Activated T-helper 9 cell treated with anti-CD3 and anti-CD28 coated beads, Interleukin-2, amount 50 U/mL, for 16 hours (primary cell): ENCODE data around the gene PEAK3.
"Not testable (repeated sequence)": the region's sequence is repeated elsewhere in the genome, so short reads cannot be mapped to it uniquely, and the experiment has no call there.

ENCODE experiments used
- DNase-seq: peaks from one replicate; pipeline ENCODE4 v3.0.0-alpha.2; 2020; ENCODE audit warnings: low read depth

PEAK3 gene

DNA sequence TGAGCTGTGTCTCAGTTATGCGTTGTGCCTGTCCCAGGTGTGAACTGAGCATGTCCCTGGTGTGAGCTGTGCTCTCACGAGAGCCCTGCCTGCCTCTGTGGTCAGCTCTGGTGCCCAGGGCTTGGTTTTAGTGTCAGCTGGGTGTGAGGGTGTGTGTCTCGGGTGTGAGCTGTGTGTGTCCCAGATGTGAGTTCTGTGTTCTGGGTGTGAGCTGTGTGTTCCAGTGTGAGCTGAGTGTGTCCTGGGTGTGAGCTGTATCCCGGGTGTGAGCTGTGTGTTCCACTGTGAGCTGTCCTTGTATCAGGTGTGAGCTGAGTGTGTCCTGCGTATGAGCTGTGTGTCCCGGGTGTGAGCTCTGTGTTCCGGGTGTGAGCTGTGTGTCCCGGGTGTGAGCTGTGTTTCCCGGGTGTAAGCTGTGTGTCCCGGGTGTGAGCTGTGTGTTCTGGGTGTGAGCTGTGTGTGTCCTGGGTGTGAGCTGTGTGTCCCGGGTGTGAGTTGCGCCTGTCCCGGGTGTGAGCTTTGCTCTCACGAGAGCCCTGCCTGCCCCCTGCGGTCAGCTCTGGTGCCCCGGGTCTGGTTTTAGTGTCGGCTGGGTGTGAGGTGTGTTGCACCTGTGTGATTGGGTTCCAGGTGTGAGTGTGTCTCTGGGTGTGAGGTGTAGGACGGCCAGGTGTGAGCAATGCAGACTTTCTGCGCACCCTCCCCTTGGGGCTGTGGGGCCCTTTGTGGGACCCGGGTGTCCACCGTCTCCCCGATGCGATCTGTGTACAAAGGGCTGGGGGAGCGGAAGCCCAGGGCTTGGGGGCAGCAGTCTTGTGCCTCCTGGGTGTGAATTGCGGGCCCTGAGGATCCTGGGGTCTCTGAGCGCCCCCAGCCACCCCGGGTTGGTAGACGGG, 7.1 kb upstream of the PEAK3 start:
- no peak for DNase-seq

DNA sequence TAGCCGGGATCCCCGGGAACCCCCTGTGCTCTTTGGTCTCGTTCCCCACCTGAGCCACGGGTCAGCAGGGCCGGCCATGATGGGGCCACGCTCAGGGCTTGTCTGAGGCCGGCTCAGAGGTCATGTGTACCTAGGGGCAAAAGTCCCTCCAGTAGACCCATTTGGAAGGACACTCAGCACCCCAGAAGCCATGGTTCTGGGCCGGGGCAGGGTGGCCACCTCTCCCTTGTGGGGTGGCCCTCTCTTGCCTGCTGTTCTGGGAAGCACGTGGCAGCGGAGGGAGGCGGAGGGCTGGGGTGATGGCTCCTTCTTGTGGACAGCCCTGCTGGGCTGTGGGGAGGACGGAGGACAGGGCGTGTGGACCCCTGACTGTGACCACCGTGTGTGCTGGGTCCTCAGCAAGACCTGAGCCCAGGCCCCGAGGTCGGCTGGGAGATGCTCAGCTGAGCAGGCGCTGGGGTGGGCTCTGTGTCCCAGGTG, 6.4 kb upstream of the PEAK3 start:
- DNase-seq, result no peak

DNA sequence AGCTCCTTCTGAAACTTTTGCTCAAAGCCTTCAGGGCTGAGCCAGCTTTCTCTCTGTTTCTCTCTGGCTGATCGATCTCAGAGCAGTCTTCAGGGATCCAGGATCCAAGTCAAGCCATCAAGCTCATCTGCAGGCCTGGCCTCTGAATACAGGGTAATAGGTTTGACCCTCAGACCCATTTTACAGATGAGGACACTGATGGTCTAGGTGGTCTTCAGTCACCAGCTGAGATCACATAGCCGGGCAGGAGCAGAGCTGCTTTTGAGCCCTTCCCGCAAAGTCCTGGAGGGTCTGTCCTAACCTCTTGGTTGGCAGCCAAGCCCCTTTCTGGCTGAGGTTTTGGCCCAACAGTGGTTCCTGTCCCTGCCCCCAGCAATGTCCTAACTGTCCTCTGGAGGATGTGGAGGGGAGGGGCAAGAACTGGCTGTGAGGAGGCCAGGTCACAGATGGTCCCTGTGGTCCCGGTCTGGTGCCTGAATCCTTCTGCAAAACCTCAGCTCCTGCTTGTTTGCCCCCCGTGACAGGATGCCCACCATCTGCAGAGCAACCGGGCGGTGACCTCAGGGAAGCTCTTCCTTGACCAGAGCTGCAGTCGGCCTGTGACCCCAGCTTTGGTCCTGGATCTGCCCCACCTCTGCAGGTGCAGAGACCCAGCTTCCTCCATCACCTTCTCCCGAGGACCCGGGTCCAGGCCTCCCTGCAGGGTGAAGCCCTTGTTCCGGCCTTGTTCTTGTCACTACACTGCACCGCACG, 5.8 kb upstream of the PEAK3 start:
- no peak for DNase-seq

DNA sequence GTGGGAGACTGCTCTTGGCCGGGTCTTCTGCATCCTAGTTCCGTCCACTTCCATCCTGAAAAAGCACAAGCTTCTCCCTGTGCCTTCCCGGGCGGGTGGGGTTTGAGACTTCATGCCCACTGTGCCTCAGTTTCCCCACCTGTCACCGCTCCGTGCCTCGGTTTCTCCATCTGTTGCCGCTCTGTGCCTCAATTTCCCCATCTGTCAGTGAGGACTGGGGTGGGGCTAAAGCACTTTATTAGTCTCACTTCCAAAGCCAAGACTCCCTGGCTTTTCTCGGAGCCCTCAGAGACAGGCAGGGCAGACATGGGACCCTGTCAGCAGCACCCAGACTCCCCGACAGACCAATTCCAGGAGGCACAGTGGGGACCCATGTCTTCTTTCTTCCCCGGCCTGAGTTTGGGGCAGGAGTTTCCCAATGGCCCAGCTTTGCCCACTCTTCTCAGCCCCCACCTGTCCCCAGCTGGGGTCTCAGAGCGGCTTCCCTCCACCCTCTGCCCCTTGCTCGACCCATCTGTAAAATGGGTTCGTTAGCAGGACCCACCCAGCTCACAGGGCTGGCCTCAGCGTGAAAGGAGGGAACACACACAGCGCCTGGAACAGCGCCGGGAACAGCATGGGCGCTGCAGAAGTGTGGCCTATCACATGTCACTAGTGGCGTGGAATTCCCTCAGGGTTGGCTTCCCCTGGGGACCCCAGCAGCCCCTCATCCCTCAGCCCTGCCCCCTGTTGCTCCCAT, 4.6 kb upstream of the PEAK3 start:
- no peak for DNase-seq

DNA sequence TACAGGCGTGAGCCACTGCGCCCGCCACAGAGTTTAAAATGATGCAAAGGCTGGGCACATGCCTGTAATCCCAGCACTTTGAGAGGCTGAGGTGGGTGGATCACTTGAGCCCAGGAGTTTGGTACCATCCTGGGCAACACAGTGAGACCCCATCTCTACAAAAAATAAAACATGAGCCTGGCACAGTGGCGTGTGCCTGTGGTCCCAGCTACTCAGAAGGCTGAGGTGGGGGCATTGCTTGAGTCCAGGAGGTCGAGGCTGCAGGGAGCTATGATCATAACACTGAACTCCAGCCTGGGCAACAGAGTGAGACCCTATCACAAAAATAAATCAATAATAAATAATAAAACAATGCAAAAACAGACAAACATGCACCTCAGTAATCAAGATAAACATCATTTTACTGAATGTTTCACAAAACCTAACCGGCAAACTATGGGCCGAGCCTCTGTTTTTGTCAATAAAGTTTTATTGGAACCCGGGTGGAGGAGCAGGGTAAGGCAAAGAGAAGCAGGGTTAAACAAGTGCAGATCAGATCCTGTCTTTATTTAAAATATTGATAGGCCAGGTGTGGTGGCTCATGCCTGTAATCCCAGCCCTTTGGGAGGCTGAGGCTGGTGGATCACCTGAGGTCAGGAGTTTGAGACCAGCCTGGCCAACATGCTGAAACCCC, 2.0 kb upstream of the PEAK3 start:
- DNase-seq, result no peak

DNA sequence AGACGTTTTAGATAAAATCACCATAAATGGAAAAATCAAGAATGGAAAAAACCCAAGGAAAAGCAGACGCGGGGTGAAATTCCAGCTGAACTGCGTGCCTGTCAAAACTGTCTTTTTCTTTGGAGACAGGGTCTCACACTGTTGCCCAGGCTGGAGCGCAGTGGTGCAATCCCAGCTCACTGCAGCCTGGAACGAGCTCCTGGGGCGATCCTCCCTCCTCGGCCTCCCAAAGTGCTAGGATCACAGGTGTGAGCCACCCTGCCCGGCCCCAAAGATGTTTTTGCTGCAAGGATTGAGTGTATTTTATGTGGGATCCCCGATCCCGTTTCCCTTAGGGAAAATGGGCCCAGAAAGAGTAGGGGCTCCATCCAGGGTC, 875 bp upstream of the PEAK3 start:
- DNase-seq, result no peak

DNA sequence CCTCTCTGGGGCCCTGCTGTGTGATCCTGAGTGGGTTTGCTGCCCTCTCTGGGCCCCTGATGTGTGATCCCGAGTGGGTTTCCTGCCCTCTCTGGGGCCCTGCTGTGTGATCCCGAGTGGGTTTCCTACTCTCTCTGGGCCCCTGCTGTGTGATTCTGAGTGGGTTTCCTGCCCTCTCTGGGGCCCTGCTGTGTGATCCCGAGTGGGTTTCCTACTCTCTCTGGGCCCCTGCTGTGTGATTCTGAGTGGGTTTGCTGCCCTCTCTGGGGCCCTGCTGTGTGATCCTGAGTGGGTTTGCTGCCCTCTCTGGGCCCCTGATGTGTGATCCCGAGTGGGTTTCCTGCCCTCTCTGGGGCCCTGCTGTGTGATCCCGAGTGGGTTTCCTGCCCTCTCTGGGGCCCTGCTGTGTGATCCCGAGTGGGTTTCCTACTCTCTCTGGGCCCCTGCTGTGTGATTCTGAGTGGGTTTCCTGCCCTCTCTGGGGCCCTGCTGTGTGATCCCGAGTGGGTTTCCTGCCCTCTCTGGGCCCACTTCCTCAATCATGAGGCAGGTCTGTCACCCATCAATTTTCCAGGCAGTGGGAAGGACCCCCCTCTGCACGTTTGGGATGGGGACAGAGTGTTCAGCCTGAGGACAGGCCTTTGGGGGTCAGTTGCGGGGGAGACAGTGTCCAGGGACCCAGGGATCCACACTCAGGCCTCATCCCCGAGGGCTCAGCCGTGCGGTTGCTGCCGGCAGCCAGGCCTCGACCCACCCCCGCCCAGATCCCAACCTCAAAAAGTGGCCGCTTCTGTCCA, 512 bp downstream of the PEAK3 start:
- not testable (repeated sequence) for DNase-seq

DNA sequence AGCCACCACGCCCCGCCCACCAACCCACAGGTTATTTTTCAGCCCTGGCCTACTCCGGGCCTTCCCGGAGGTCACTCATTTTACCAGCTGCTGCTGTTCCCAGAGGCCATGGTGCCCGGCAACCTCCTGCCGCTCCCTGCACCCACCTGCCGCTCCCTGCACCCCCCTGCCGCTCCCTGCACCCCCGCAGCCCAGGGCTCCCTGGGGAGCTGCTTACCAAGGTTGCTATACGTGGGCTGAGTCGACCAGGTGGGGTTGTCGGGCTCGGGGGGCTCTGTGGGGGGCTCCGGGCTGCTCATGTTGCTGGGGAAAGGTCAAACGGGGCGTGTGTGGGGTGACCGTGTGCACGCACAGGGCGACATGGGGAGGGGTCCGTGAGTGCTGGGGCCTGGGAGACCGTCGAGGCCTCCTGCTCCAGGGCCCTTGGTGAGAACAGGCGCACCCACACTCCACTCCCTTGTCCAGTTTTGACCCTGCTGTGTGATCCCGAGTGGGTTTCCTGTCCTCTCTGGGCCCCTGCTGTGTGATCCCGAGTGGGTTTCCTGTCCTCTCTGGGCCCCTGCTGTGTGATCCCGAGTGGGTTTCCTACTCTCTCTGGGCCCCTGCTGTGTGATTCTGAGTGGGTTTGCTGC, 1.2 kb downstream of the PEAK3 start:
- DNase-seq, result no peak

DNA sequence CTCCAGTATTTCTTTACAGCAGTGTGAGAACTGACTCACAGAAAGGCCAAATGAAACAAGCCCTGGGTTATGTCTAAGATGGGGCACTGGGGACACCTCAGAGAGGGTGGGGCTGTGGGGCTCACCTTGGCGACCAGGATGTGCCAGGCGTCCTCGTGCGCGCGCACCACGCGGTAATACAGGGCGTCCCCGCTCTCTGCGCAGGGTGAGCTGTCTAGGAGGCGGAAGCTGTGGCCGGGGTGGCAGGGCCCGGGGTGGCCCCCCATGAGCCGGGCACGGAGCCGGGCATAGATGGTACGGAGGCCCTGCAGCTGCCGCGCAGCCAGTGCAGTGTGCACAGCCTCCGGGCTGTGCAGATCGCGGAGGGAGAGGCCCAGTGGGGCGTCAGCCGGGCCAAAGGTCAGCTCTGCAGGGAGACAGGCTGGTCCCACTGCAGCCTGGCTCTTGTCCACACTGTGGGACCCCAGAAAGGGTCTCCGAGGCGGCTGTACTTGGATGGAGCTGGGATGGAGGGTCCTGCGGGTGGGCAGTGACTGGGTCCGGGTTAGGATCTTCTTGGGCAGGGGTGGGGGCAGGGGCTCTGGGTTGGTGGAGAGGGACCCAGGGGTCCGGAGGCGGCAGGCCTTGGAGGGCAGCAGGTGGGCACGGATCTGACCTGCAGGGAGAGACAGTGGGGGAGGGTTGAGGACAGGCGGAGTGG, 3.4 kb downstream of the PEAK3 start:
- no peak for DNase-seq

DNA sequence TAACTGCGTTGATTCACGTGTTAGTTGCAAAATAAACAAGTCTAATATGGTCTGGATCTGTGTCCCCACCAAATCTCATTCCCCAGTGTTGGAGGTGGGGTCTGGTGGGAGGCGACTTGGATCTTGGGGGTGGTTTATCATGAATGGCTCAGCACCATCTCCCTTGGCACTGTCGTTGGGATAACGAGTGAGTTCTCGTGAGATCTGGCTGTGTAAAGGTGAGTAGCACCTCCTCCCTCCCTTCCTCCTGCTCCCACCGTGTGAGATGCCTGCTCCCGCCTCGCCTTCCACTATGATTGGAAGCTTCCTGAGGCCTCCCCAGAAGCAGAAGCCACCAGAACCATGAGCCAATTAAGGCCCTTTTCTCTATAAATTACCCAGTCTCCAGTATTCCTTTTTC, 4.8 kb downstream of the PEAK3 start:
- no peak for DNase-seq

DNA sequence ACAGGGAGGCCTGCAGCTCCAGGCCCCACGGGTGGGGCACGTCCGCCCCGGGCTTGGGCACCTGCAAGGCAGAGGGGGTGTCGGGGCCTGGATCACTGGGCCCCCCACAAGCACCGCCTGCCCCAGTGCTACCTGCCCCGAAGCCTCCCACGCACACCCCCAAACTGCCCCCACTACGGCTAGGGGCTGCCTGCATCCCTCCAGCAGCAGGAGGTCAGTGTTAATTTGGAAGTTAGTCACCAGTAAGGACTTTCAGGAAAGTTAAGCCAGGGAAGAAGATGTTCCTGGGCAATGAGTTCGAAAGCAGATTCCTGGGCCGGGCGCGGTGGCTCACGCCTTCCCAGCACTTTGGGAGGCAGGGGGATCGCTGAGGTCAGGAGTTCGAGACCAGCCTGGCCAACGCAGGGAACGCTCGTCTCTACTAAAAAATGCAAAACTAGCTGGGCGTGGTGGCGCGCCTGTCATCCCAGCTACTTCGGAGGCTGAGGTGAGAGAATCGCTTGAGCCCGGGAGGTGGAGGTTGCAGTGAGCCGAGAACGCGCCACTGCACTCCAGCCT, 5.5 kb downstream of the PEAK3 start:
- DNase-seq, result no peak

DNA sequence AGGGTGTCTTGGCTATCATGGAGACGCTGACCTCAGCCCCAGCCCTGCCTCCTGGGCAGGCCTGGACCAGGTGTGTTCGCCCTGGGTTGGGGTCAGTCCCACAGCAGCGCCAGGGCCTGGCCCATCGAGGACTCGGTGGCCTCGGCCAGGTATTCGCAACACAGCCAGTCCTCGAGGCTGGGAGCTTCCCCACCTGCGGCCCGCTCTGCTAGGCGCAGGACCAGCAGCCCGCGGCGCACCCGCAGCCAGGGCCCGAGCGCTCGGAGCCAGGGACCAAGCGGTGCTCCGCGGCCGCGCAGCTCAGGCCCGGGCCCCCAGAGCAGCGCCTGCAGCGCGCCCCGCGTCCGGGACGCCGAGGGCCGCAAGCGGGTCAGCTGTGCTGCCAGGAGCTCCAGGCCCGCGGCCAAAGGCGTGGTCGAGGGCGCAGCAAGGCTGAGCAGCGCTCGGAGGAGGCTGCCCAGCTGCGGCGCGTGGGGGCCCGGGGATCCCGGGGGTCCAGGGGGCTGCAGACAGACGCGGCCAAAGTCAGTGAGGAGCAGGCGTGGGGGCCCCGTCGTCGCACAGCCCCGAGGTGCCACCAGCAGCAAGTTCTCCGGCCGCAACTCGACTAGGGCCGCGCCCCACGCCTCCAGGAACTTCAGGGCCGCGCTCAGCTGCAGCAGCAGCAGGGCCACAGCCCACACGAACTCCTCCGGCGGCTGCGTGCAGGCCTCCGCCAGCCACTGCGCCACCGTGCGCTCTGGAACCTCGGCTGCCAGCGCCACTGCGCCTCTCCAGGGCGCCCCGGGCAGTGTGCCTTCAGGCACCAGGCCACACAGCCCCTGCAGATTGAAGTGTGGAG, 6.2 kb downstream of the PEAK3 start:
- DNase-seq, result no peak

DNA sequence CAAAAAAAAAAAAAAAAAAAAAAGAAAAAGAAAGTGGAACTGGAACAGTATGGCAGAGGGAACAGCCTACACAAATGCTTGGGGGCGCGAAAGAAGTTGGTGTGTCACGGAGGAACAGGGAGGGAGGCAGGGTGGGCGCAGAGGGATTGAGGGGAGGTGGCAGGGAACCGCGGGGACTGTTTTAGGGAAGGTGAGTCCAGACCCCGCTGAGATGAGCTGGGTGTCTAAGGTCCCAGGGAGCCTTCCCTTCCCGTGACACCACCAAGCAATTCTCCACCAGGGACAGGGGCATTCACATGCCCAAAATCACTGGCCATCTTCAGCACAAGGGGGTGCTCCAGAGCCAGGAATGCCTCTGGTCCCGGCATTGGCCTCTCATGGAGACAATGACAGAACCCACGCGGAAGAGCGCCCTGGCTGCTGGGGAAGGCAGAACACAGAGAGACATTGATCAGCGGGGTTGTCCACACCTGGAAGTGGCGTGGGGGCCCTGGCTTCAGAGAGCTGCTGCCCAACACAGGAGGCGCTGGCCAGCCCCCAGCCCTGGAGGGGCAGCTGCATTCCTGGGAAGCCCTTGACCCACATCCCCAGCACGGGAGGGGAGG, 6.9 kb downstream of the PEAK3 start:
- DNase-seq, result no peak

DNA sequence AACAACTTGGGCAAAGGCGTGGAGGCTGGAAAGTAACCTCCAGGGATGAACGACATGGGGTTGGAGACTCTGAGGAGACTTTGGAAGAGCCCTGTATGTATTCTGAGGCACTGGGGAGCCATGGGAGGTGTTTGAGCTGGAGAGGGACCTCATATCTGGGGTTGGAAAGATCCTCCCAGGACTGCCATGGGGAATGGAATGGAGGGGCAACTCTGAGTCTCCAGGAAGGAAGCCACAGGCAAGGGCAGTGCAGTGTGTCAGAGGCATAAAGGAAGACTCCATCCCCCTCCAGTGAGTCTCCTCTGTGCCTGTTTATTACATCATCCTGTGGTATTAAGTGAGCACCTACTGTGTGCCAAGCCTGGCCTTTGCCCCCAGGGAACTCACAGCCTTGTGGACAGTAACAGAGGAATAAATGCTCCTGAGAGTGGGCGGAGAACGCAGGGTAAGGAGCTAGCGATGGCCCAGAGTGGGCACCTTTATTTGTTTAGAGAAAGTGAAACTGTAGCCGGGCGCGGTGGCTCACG, 7.7 kb downstream of the PEAK3 start:
- DNase-seq, result no peak

DNA sequence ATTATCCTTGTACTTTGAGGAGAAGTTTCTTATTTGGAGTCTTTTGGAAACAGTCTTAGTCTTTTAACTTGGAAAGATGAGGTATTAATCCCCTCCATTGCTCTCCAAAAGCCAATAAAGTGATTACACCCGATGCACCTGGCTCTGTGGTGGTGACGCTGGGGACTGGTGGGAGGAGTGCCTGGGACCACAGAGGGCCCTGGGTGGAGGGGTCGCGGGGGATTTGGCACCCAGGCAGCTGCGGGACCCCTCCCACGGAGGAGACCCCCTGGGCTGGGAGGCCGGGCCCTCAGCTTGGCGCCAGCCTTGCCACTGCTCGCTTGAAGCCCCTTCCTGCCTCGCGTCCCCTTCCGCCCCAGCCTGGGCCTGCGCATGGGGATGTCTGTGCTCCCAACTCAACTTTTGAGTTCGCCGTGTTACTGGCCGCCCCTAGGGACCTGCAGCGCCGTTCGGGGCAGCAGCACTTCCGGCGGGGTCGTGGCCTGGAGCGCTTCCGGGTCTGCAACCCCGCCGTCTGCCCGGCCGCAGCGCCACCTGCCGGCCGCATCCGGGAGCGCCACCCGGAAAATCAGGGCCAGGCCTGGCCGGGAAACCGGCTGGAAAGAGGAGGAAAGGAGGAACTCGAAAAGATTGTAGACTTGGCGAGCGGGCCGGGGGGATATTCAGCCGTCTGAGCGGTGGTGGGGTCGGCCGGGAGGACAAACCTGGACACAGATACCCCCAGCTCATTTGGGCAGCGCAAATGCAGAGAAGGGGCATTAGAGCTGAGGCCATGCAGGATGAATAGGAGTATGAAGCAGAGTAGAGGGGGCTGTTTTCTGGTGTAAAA, 8.4 kb downstream of the PEAK3 start:
- peak; percentile 70 for DNase-seq

DNA sequence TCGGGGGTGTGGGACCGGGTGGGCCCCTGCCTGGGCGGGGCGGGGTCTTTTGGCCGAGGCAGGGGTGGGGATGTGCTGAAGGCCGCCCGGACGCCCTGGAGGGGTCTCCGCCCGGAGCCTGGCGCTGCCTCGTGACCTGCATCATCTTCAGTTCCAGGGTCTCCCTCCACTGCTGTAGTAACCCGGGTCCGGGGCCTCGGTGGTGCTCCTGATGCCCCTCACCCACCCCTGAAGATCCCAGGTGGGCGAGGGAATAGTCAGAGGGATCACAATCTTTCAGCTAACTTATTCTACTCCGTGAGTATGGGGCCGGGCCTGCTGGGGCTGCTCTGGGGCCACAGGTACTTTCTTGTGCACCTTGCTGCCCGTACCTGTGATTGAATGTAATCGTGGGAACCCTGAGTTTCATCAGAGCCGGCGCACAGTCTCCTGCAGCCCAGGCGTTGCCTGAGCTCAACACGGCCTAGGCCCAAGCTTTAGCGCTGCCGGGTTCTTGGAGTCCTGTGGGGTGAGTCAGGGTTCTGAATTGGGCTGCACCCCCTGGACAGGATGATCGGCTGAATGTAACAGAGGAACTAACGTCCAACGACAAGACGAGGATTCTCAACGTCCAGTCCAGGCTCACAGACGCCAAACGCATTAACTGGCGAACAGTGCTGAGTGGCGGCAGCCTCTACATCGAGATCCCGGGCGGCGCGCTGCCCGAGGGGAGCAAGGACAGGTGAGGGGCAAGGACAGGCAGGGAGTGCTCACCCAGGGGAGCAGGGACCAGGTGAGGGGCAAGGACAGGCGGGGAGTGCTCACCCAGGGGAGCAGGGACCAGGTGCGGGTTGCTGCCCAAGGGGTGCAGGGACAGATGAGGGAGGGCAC, 10.5 kb downstream of the PEAK3 start:
- DNase-seq, result no peak
